GM23248 (cell line): ENCODE data around the gene RAD51B.

Experiments
- EZH2 ChIP-seq: fragments of 200-600 bp; sonication (generic); IDR thresholded peaks from 2 replicates; pipeline ENCODE4 v1.6.1; 2018; ENCODE audit warnings: antibody characterized with exemption, mild to moderate bottlenecking; ENCODE audit not compliant: insufficient read depth, poor library complexity, severe bottlenecking
- EZH2phosphoT487 ChIP-seq: fragments of 200-600 bp; sonication (generic); IDR thresholded peaks from 2 replicates; pipeline ENCODE4 v1.6.1; 2018; ENCODE audit warnings: antibody characterized with exemption, moderate library complexity, mild to moderate bottlenecking, low read depth; ENCODE audit not compliant: insufficient read depth

GRCh38 chr14:68358500-68358899 lies 538.9 kb downstream of the RAD51B start:
- TF ChIP-seq EZH2 (no peak), EZH2phosphoT487 (no peak)
